Aorta (tissue), 5 donors: ENCODE data around the gene MACROD2. TPM values are rescaled to one million over a fixed set of nuclear protein-coding genes. Genes with fewer than 3 reads are reported as not detected.

Experiments used
- ATAC-seq: fragments of 200-7000 bp; cut with Tn5 transposase; one replicate; pipeline ENCODE4 v1.9.1; 2022; ENCODE audit warnings: moderate library complexity; ENCODE audit not compliant: low FRiP score
- DNase-seq, 2 donors: peaks; one replicate each; pipeline ENCODE4 v3.0.0-alpha.2; 2020
- H3K27ac ChIP-seq, 2 donors: one replicate each; pipeline ENCODE4 v1.5.1; 2013; ENCODE audit warnings: low read length in 2 of 2, mild to moderate bottlenecking in 2 of 2, moderate library complexity in 2 of 2, control low read depth in 1 of 2, inconsistent platforms in 1 of 2, low read depth in 1 of 2
- H3K27me3 ChIP-seq, 2 donors: one replicate each; pipeline ENCODE4 v1.6.1; 2013; ENCODE audit warnings: control low read depth in 1 of 2, low read length in 1 of 2, mild to moderate bottlenecking in 1 of 2, moderate library complexity in 1 of 2; ENCODE audit not compliant: insufficient read depth in 2 of 2, control insufficient read depth in 1 of 2
- H3K36me3 ChIP-seq, 2 donors: one replicate each; pipeline ENCODE4 v1.6.1; 2013; ENCODE audit warnings: control low read depth in 1 of 2, low read length in 1 of 2, mild to moderate bottlenecking in 1 of 2; ENCODE audit not compliant: insufficient read depth in 2 of 2, control insufficient read depth in 1 of 2
- H3K4me1 ChIP-seq, 2 donors: one replicate each; pipeline ENCODE4 v1.6.1; 2013; ENCODE audit warnings: low read length in 2 of 2, control low read depth in 1 of 2, mild to moderate bottlenecking in 1 of 2, moderate library complexity in 1 of 2; ENCODE audit not compliant: insufficient read depth in 2 of 2, control insufficient read depth in 1 of 2
- H3K4me3 ChIP-seq, 2 donors: one replicate each; pipeline ENCODE4 v1.5.1; 2013; ENCODE audit warnings: low read length in 2 of 2, control low read depth in 1 of 2, mild to moderate bottlenecking in 1 of 2
- H3K9me3 ChIP-seq: one replicate; pipeline ENCODE4 v1.6.1; 2013; ENCODE audit warnings: mild to moderate bottlenecking, low read length; ENCODE audit not compliant: control insufficient read depth
- WGBS, 2 donors: extraction: QIAGEN DNeasy Blood & Tissue Kit; methylation state at CpG; one replicate each; pipeline ENCODE4 v1.1.7; 2013; 5-methylcytosine and 5-hydroxymethylcytosine counted together
- intact Hi-C, 2 donors: fragments of 100-400 bp; cut with DNase I; formaldehyde crosslinking; loops; one replicate each; pipeline versions ENCODE4 v1.14.2 to v1.15.0; 2022
- polyA plus RNA-seq, 2 donors: library from polyadenylated mRNA; stranded (reverse); fragments of 200-250 nt; gene quantifications; one replicate each; pipeline ENCODE4 v1.2.3, GENCODE V29; 2013
- total RNA-seq, 2 donors: library from RNA; stranded (reverse); fragmentation: NEBNext Ultra II Directional; extraction: Animal tissue kit (Norgen Biotek cat#: 25700); gene quantifications; one replicate each; pipeline ENCODE4 v1.2.1, GENCODE V29; 2021
- donor health status: healthy with polysubstance abuse.
- donor health status: Bipolar disorder and iron deficiency.
- donor health status: DM: no; HTN: no; CAD: no.
- donor health status: DM: no; HTN: no; CAD: no.
- donor health status: DM: yes; HTN: yes; CAD: no.

Gene MACROD2
- total and polyA plus RNA-seq, 4 donors = 0.90 to 11.2 (median 4.8) TPM

DNA sequence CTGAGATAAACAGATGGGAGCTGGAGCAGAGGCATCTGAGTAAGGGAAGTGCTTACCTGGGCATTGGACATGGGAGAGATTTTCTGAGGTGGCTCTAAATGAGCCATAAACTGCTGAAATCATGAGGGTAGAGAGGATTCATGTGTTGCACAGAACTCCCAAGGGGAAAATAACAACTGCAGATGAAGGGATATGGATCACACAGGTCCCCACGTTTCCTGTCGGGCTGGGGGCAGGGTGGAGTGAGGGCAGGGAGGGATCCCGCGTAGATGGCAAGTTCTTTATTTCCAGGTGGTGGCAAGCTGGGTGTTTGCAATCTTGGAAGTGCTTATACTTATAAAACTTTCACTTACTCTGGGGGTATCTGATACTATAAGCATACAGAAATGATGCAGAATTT, 764.7 kb downstream of the MACROD2 start:
- no peak for ATAC-seq
- Histone ChIP-seq H3K27ac (no peak overlapping the region), H3K4me1 (no peaks in the 10 kb centered on the region), H3K27me3 (no peaks in the 10 kb centered on the region), H3K36me3 (no peaks in the 10 kb centered on the region), H3K9me3 (no peaks in the 10 kb centered on the region), H3K4me3 (no peak overlapping the region)
- no peak for DNase-seq
- intact Hi-C loops = no loop called here
- 46 to 50% methylated on average over 4 of the region's 4 CpGs for WGBS, 2 donors

DNA sequence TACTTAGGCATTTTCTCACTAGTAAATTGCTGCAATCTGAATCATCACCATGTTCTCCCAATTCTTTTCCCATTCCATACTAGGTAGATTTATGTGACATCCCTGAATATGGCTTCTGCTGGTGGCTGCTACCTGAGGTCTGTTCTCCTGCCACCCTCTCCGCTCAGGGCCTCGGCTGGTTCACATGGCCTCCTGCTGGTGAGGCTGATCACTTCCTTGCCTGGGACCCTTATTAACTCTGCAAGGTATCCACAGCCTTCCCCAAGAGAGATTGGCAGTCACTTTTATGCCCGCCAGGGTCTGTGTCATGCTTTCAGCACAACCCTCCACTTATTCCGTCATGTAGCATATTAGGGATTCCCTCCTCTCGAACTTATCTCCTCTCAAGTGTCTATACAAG, 766.6 kb downstream of the MACROD2 start:
- intact Hi-C loops = no loop called here
- Histone ChIP-seq H3K27ac (no peak overlapping the region), H3K9me3 (no peaks in the 10 kb centered on the region), H3K4me1 (no peaks in the 10 kb centered on the region), H3K27me3 (no peaks in the 10 kb centered on the region), H3K36me3 (no peaks in the 10 kb centered on the region), H3K4me3 (no peak overlapping the region)
- WGBS, 2 donors = 83 to 84% methylated on average over 5 of the region's 5 CpGs
- ATAC-seq (no peak), DNase-seq (no peak)

DNA sequence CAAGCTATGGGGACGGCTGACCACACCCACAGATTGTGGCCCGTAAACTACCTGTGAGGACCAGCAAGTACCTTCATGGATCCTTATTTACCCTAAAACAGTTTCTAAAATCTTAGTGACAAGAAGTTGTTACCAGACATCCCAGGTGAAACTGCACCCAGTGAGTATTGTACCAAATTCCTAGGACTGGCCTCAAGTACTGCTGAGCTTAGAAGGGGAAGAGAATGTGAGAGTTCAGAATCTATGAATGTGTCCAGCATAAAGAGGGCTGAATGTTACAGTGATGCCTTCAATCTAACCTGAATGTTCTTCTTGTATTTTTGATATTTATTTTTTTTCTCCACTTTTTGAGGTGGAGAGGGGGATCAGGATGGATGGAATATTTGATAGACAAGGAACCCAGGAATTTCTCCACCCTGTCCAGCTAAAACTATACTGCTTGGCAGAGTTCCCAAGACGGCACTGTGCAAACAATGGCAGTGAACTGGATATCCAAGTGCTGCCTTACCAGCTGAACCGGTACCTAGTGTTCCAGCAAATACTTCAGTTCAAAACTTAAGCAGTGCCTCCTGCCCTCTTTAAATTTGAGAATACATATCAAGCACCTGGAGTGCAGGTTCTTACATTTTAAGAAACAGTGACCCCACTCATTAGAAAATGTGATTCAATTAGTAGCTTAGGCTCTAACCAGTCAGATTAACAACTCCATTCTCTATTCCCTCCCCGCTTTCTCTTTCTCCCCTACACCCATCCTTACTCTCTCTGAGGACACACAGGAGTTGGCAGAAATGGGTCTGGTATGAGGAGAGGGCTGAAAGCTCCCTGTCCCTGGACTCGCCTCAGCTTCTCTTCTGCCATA, 769.4 kb downstream of the MACROD2 start:
- intact Hi-C loops = no loop called here
- WGBS, 2 donors = 59 to 71% methylated on average over 6 of the region's 6 CpGs

DNA sequence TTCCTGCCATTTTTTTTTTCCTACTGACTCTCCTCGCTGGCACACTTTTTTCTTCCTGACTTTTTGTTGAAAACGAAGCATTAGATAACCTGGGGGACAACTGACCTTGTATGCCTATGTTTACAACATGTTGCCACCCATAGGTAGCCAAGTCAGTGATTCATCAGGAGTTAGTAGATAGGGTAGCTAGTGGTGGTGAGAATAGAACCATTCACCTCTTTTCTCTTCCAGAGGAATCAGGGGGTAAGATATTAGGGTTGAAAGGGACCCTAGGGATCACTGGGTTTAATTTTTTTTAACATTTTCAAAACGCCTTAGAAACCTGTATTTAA, 770.0 kb downstream of the MACROD2 start:
- H3K27ac ChIP-seq = no peak overlapping the region
- ATAC-seq = no peak
- H3K4me1 ChIP-seq = no peaks in the 10 kb centered on the region
- no peak for DNase-seq
- 72 to 73% methylated on average over 3 of the region's 3 CpGs for WGBS, 2 donors
- H3K9me3 ChIP-seq = no peaks in the 10 kb centered on the region
- H3K27me3 ChIP-seq = no peaks in the 10 kb centered on the region
- no peak overlapping the region for H3K4me3 ChIP-seq
- intact Hi-C loops = no loop called here
- H3K36me3 ChIP-seq = no peaks in the 10 kb centered on the region

More for the DNA sequence above, 769.4 kb downstream of the MACROD2 start:
- H3K36me3 ChIP-seq = no peaks in the 10 kb centered on the region
- no peaks in the 10 kb centered on the region for H3K4me1 ChIP-seq
- DNase-seq (no peak), ATAC-seq (no peak)
- no peaks in the 10 kb centered on the region for H3K9me3 ChIP-seq
- H3K27ac ChIP-seq = no peak overlapping the region
- H3K4me3 ChIP-seq = no peak overlapping the region
- H3K27me3 ChIP-seq = no peaks in the 10 kb centered on the region

DNA sequence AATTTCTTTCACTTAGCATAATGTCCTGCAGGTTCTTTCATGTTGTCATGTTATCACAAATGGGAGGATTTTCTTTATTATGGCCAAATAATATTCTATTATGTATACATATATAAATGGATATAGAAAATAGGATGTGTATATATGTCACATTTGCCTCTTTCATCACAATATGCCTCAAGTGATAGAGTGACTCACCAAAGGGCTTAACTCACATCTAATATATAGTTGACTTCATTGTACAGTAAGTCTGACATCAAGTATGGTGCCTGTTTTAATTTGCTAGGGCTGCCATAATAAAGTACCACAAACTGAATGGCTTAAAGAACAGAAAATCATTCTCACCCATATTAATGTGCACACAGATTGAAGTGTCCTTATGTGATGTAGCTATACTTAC, 778.2 kb downstream of the MACROD2 start:
- no peaks in the 10 kb centered on the region for H3K36me3 ChIP-seq
- no peaks in the 10 kb centered on the region for H3K9me3 ChIP-seq
- no peak overlapping the region for H3K27ac ChIP-seq
- ATAC-seq (no peak), DNase-seq (no peak)
- intact Hi-C loops = no loop called here
- H3K27me3 ChIP-seq = peaks cover 0 to 1% of the 10 kb centered on the region in 2 donors
- H3K4me3 ChIP-seq = no peak overlapping the region
- no peaks in the 10 kb centered on the region for H3K4me1 ChIP-seq

DNA sequence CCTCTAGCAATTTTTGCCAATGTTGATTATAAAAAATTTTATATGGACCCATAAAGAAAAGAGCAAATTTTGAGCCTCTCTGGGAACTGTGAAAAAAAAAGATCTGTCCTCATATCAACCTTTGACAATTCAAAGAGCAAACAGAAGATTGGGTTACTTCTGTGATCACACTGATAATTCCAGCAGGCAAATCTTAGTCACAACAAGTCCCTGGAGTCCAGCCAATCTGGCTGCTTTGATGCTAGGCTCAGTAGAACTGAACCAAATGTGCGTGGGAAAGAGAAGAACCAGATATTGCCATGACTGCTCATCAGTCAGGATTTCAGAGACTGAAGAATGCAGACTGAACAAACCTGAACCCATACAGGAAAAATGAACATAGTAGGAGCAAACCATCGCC, 780.5 kb downstream of the MACROD2 start:
- 61 to 68% methylated on average over 2 of the region's 2 CpGs for WGBS, 2 donors
- Histone ChIP-seq H3K9me3 (no peaks in the 10 kb centered on the region), H3K4me1 (no peaks in the 10 kb centered on the region), H3K36me3 (no peaks in the 10 kb centered on the region), H3K4me3 (no peak overlapping the region), H3K27me3 (peaks cover 0 to 1% of the 10 kb centered on the region in 2 donors), H3K27ac (no peak overlapping the region)
- ATAC-seq = no peak
- intact Hi-C loops = no loop called here
- DNase-seq = no peak

DNA sequence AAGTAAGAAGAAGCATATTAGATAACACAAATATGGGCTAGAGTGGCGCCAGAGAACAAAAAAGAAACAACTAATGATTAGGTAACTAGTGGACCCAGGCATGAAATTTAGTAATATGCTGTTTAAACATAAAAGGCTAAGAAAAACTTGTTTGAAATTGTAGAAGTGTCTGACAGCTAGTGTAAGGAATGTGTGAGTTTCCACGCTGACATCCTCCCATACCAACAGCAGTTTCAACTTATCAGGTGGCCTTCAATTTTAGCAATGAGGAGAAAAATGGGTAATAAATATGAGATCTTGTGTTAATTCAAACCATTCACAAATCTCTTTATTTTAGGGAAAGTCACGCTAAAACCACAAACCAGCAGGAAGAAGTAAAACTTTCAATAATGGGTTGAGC, 782.3 kb downstream of the MACROD2 start:
- no peak overlapping the region for H3K4me3 ChIP-seq
- DNase-seq (no peak), ATAC-seq (no peak)
- H3K4me1 ChIP-seq = no peaks in the 10 kb centered on the region
- intact Hi-C loops = no loop called here
- H3K27me3 ChIP-seq = peaks cover 0 to 1% of the 10 kb centered on the region in 2 donors
- H3K36me3 ChIP-seq = no peaks in the 10 kb centered on the region
- H3K27ac ChIP-seq = no peak overlapping the region
- WGBS, 2 donors = 59 to 76% methylated on average over 3 of the region's 3 CpGs
- H3K9me3 ChIP-seq = no peaks in the 10 kb centered on the region

DNA sequence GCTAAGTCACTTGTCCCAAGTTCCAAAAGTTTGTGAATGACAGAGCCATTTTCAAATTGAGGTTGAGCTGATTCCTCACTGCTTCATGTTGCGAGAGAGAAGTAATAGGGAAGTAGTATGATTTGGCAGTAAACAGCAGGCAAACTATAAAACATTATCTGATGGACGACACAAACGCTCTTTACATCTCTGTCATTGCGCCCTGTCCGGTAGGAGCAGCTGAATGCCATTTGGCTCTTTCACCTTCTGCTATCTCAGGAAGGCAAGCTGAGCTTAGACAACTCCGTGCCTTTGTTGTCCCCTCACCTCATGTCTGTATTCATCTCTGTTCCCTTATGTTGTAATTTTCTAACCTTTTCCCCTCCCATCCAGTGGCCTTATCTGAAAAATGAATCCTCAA, 782.8 kb downstream of the MACROD2 start:
- Histone ChIP-seq H3K36me3 (no peaks in the 10 kb centered on the region), H3K4me1 (no peaks in the 10 kb centered on the region), H3K4me3 (no peak overlapping the region), H3K9me3 (no peaks in the 10 kb centered on the region), H3K27ac (no peak overlapping the region), H3K27me3 (peaks cover 0 to 1% of the 10 kb centered on the region in 2 donors)
- DNase-seq (no peak), ATAC-seq (no peak)
- intact Hi-C loops = no loop called here
- WGBS, 2 donors = 77 to 81% methylated on average over 6 of the region's 6 CpGs

DNA sequence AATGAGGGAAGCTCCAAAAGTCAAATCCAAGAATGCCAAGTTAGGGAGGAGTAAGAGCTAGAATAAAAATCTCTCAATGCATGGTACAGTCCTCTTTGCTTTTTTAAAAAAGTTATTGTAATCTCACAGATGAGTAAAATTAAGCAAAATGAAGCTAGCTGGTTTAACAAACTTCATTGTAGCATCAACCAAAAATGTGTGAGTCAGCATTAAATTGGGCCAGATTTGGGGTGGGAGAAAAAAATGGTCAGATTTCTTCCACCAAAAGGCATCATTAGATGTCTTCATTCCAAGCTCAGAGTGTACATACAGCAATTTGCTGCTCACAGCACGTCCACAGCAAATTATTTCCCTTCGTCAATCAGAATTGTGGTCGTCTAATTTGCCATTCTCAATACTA, 783.6 kb downstream of the MACROD2 start:
- intact Hi-C loops = no loop called here
- no peak overlapping the region for H3K27ac ChIP-seq
- H3K4me3 ChIP-seq = no peak overlapping the region
- ATAC-seq (no peak), DNase-seq (no peak)
- no peaks in the 10 kb centered on the region for H3K4me1 ChIP-seq
- no peaks in the 10 kb centered on the region for H3K9me3 ChIP-seq
- no peaks in the 10 kb centered on the region for H3K36me3 ChIP-seq
- 94% methylated on average over 3 of the region's 3 CpGs for WGBS, 2 donors
- peaks cover 0 to 1% of the 10 kb centered on the region in 2 donors for H3K27me3 ChIP-seq
